MM.1S (cell line): ENCODE data around the gene PPP3CB.

Source experiments
- DNase-seq: peaks from one replicate; pipeline ENCODE4 v3.0.0-alpha.2; 2015
- H2AFZ ChIP-seq: fragments of 300-600 bp; sonication (generic); 2 replicates; pipeline ENCODE4 v1.6.0; 2016; ENCODE audit warnings: antibody characterized with exemption, low read length
- H3F3A ChIP-seq: fragments of 300-600 bp; sonication (generic); 2 replicates; pipeline ENCODE4 v1.6.1; 2016; ENCODE audit warnings: mild to moderate bottlenecking, antibody characterized with exemption, low read length, moderate library complexity, mixed read lengths; ENCODE audit not compliant: insufficient read depth
- H3K27ac ChIP-seq: fragments of 300-600 bp; sonication (generic); 2 replicates; pipeline ENCODE4 v1.5.1; 2016; ENCODE audit warnings: mild to moderate bottlenecking, low read length
- H3K27me3 ChIP-seq: fragments of 300-600 bp; sonication (generic); replicated peaks from 2 replicates; pipeline ENCODE4 v1.6.0; 2016; ENCODE audit warnings: low read length; ENCODE audit not compliant: insufficient read depth
- H3K36me3 ChIP-seq: fragments of 300-600 bp; sonication (generic); replicated peaks from 2 replicates; pipeline ENCODE4 v1.6.1; 2016; ENCODE audit warnings: mild to moderate bottlenecking, low read length, mixed read lengths; ENCODE audit not compliant: insufficient read depth
- H3K4me1 ChIP-seq: fragments of 300-600 bp; sonication (generic); 2 replicates; pipeline ENCODE4 v1.6.1; 2016; ENCODE audit warnings: low read length, mixed read lengths
- H3K4me2 ChIP-seq: fragments of 300-600 bp; sonication (generic); 2 replicates; pipeline ENCODE4 v1.6.0; 2016; ENCODE audit warnings: low read depth, low read length
- H3K4me3 ChIP-seq: fragments of 300-600 bp; sonication (generic); 2 replicates; pipeline ENCODE4 v1.5.1; 2016; ENCODE audit warnings: low read length, mixed read lengths
- H3K79me2 ChIP-seq: fragments of 300-600 bp; sonication (generic); 2 replicates; pipeline ENCODE4 v1.6.1; 2016; ENCODE audit warnings: mixed run types, low read length, mixed read lengths
- H3K9ac ChIP-seq: fragments of 300-600 bp; sonication (generic); 2 replicates; pipeline ENCODE4 v1.6.1; 2016; ENCODE audit warnings: low read length, mixed read lengths
- H3K9me2 ChIP-seq: fragments of 300-600 bp; sonication (generic); replicated peaks from 2 replicates; pipeline ENCODE4 v1.6.1; 2016; ENCODE audit warnings: mild to moderate bottlenecking, low read length, mixed read lengths; ENCODE audit not compliant: insufficient read depth
- H3K9me3 ChIP-seq: fragments of 300-600 bp; sonication (generic); replicated peaks from 2 replicates; pipeline ENCODE4 v1.6.1; 2016; ENCODE audit warnings: mild to moderate bottlenecking, low read length, mixed read lengths; ENCODE audit not compliant: insufficient read depth
- H4K20me1 ChIP-seq: fragments of 300-600 bp; sonication (generic); 2 replicates; pipeline ENCODE4 v1.6.1; 2016; ENCODE audit warnings: mild to moderate bottlenecking, low read length, moderate library complexity, mixed read lengths; ENCODE audit not compliant: insufficient read depth
- EZH2 ChIP-seq: fragments of 300-600 bp; sonication (generic); optimal IDR thresholded peaks from 2 replicates; pipeline ENCODE3; 2017; ENCODE audit warnings: low read depth, mild to moderate bottlenecking, antibody characterized with exemption, low read length, mixed read lengths
- EZH2phosphoT487 ChIP-seq: fragments of 300-600 bp; sonication (generic); IDR thresholded peaks from 2 replicates; pipeline ENCODE4 v1.6.1; 2018; ENCODE audit warnings: antibody characterized with exemption, low read length
- TF ChIP-seq, protein P1 (sequence below): fragments of 300-600 bp; sonication (generic); IDR thresholded peaks from 2 replicates; pipeline ENCODE4 v1.5.1; 2016; ENCODE audit warnings: antibody characterized with exemption, low read length, mixed read lengths

Gene PPP3CB

DNA sequence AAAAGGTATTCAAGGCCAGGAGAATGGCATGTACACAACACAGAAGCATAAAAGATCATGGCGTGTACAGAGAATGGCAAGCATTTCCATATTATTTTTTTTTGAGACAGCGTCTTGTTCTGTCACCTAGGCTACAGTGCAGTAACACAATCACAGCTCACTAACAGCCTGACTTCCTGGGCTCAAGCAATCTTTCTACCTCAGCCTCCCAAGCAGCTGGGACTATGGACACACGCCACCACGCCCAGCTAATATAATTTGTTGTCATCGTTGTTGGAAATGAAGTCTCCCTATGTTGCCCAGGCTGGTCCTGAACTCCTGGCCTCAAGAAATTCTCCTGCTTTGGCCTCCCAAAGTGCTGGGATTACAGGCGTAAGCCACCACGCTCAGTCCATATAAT, 109.2 kb downstream of the PPP3CB start:
- no peak overlapping the region for H3K4me2 ChIP-seq
- peaks cover 24% of the 10 kb centered on the region for H3K36me3 ChIP-seq
- no peak overlapping the region for H3K27ac ChIP-seq
- no peaks in the 10 kb centered on the region; the same call in 1 of the 2 replicates for H4K20me1 ChIP-seq
- TF ChIP-seq EZH2phosphoT487 (no peak), EZH2 (no peak)
- TF ChIP-seq, protein P1, sequence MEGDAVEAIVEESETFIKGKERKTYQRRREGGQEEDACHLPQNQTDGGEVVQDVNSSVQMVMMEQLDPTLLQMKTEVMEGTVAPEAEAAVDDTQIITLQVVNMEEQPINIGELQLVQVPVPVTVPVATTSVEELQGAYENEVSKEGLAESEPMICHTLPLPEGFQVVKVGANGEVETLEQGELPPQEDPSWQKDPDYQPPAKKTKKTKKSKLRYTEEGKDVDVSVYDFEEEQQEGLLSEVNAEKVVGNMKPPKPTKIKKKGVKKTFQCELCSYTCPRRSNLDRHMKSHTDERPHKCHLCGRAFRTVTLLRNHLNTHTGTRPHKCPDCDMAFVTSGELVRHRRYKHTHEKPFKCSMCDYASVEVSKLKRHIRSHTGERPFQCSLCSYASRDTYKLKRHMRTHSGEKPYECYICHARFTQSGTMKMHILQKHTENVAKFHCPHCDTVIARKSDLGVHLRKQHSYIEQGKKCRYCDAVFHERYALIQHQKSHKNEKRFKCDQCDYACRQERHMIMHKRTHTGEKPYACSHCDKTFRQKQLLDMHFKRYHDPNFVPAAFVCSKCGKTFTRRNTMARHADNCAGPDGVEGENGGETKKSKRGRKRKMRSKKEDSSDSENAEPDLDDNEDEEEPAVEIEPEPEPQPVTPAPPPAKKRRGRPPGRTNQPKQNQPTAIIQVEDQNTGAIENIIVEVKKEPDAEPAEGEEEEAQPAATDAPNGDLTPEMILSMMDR = no peak
- DNase-seq = no peak
- H3K9me2 ChIP-seq = no peaks in the 10 kb centered on the region
- peaks cover 10% of the 10 kb centered on the region; the same call in 1 of the 2 replicates for H3K79me2 ChIP-seq
- no peak overlapping the region for H3K4me3 ChIP-seq
- no peaks in the 10 kb centered on the region for H3F3A ChIP-seq
- no peaks in the 10 kb centered on the region for H3K27me3 ChIP-seq
- no peaks in the 10 kb centered on the region for H3K9me3 ChIP-seq
- no peaks in the 10 kb centered on the region for H3K4me1 ChIP-seq
- no peak overlapping the region for H3K9ac ChIP-seq
- no peak overlapping the region for H2AFZ ChIP-seq
